ENCODE results near the gene CST3. TPM values are rescaled to one million over a fixed set of nuclear protein-coding genes. Genes with fewer than 3 reads are reported as not detected.

Gene CST3
- total and polyA plus RNA-seq, 2 of the 8 experiments (the other 6 are each of a cell fraction or from before 2014, with no cell fraction given) = 53.2 to 184 TPM

GRCh38 chr20:23588434-23589403, 49.0 kb downstream of the CST3 start (continued):
- no peak for TF ChIP-seq RNF2 (IDR thresholded peaks at IDR 0.05; ENCODE audit: borderline replicate concordance, low read depth, low read length, missing control alignments, poor library complexity, severe bottlenecking)
- TF ChIP-seq HDAC2 (IDR thresholded peaks at IDR 0.05; ENCODE audit: borderline replicate concordance in 1 of 2, low read depth in 2 of 2, low read length in 2 of 2) = no peak

Measured in H1 (cell line).